Stimulated activated CD8-positive, alpha-beta memory T cell treated with anti-CD3 and anti-CD28 coated beads, Interleukin-12 subunit alpha, Interleukin-12 subunit beta, amount 100 ng/mL, for 1 hour (primary cell): ENCODE results near the gene GNAI3.

Experiments
- DNase-seq: peaks from one replicate; pipeline ENCODE4 v3.0.0-alpha.2; 2020; ENCODE audit warnings: low read depth

Gene GNAI3

GRCh38 chr1:109527098-109527811 is 21.2 kb upstream of the GNAI3 start:
- DNase-seq: no peak

DNA sequence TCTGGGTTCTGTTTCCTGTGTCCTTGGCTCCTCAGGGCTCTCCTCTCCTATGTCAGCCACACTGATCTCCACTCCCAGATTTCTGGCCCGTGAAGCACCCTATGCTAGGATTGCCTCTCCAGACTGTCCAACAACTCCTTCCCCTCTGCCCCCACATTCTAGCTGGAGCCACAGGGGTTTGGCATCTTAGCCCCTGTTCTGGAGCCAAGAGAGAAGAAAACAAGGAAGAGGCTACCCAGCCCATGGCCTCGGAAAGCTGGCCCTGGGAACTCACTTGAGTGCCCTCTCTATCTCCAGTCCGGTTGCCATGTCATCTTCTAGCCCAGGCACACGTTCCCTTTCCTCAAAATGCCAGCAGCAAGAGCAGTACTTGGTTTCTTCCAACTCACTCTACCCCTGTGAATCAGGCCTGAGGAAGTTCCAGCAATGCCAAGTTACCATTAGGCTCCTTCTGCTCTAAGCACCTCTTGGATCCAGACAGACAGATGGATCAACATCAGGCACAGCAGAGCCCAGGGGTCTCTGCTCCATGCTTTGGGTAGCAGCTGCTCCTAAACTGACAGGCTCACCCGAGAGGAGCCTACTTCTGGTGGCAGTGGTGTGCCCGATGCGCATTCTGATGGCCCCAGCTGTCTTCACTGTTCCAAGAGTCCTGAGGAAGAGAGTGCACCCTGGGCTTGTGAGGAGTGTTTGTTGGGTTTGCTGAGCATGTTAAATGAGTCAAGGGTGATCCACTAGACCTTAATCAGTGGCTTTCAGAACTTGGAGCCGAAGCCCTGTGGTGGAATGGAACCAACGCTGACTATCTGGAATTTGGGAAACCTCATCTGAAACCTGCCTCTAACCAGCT is 20.3 kb upstream of the GNAI3 start:
- DNase-seq: no peak

GRCh38 chr1:109528712-109529111 is 19.7 kb upstream of the GNAI3 start:
- no peak for DNase-seq

- DNase-seq: no peak
Measured at GRCh38 chr1:109529881-109530456, 18.4 kb upstream of the GNAI3 start.

DNA sequence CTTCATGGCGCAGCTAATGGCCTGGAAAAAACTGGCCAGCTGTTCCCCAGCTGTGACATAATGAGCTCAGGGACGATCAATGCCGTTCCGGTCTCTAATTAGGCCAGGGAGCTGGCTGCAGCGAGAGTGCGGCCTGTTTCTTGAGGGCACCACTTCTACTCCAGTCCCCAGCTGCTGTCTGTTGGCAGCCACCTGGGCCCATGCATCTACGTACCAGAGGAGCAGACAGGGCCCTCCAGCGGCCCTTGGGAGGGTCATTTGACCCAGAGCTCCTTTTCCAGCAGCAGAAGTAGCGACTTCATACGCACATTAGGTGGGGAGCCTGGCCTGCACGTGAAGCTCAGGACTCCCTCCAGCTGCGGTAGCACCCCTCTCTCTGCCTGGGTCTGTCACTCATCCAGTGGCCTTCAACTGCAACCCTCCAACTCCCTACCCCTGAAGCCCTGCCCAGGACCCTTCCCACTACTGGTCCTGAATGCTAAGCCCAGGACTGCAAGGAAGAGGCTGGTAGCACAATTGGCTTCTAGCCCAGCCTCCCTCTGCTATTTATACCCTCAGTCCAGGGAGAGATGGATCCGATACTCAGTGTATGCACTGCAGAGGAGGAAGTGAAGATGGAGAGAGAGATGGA is 17.8 kb upstream of the GNAI3 start:
- no peak for DNase-seq

GRCh38 chr1:109531380-109531779 is 17.0 kb upstream of the GNAI3 start:
- DNase-seq: no peak

GRCh38 chr1:109531826-109532364 is 16.5 kb upstream of the GNAI3 start:
- DNase-seq: no peak

GRCh38 chr1:109532365-109533136 is 15.9 kb upstream of the GNAI3 start:
- DNase-seq: peak; percentile 91

- no peak for DNase-seq
Measured at GRCh38 chr1:109534307-109534858, 14.0 kb upstream of the GNAI3 start.

GRCh38 chr1:109535481-109535880 is 12.9 kb upstream of the GNAI3 start:
- no peak for DNase-seq

DNA sequence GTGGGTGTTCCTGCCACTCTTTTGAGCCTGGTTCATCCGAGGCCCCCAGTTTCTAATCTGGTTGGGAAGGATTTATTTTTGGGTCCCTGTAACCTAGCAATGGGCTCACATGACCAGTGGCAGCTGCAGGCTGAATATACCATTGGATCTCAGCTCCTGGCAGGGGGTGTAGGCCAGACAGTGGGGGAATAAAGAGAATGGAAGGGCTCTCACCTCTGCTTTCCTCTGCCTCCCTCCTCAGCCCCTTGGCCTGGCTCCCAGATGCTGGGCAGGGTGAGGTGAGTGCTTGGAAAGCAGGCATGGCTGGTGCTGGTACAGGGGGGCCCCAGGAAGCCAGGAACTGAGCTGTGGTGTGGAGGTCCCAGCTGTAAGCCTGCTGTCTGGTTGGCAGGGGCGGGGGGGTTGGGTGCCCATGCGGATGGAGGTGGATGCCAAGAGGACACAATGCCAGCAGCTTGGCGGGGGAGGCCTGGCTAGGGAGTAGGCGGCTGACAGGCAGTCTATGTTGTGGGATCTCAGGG is 12.4 kb upstream of the GNAI3 start:
- no peak for DNase-seq

DNA sequence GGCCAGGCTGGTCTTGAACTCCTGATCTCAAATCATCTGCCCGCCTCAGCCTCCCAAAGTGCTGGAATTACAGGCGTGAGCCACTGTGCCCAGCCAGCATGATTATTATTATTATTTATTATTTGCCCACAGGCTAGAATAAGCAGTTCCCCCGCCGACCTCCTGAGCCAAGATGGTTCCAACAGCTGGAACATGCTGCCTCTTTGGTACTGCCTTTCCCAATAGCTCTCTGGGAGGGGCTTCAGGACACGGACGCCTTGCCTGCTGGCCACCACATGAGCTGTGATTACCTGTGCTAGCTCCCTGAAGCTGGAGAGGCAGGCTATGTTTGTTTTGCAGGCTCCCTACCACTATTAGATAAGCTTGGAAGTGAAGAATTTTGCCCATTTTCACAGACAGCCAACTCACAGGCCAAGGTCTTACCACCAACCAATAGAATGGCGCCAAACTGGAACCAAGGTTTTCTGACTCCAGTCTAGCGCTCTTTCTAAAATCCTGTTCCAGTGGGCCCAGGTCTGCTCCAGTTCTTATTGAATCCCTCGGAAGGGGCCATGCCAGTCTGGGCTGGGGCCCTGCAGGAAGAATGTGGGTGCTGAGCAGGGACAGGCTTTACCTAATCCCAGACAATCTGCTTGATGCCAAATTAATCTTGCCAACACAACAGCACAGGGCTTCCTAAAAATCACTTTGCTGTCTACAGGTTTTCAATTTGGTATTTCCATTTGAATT is 10.8 kb upstream of the GNAI3 start:
- no peak for DNase-seq

DNA sequence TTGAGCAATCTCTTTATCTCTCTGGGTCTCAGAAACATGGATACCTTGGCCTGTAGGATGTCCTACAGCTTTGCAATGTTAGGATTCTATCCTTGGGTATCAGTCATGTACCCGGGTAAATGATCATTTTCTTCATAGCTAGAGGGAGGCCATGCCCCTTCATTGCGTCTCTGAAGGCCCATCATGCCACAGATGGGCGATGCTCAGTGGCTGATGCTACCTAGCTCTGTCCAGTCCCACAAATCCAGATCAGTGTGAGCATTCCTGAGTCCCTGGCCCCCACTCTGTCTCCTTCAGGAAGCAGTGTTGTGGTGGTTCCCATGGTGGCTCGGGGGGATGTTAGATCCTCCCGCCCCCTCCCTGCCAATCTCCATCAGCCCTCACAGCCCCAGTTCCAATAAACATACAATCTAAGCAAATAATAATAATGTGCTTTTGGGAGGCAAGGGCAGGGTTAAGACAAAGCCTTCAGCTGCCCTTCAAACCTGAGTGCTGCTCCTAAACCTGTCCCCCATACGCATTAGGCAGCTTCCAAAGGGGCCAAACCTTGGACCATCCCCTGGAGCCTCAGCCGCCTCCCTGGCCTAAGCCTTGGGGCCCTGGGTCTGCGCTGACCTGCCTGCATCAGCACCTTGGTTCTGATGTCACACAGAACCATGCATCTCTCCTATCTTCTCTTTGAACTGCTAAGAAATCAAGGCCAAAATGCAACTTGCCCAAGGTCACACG is 9.4 kb upstream of the GNAI3 start:
- DNase-seq: no peak

GRCh38 chr1:109539676-109540075 is 8.7 kb upstream of the GNAI3 start, which contains the start of gene GPR61:
GPR61 (plus strand) TSS chr1:109539872; CDS start chr1:109543023, 3,151 bp downstream.
- DNase-seq: no peak

DNA sequence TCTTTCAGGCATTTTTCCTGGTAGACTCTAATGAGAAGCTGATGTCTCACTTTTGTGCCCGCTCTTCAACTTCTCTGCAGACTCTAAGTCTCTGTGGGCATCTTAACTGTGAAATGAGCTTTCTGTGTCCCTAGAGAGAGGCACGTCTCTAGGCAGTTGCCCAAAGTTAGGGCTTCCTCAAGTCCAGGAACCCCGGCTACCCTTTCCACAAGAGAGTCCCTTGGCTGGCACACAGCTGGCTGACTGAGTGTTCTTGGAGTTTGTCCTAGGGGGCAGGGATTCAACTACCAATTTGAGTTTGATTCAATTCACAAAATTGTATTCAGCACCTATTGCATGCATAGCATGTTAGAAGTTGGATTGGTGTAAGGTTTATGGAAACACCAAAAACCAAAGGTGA is 7.3 kb upstream of the GNAI3 start:
- no peak for DNase-seq

DNA sequence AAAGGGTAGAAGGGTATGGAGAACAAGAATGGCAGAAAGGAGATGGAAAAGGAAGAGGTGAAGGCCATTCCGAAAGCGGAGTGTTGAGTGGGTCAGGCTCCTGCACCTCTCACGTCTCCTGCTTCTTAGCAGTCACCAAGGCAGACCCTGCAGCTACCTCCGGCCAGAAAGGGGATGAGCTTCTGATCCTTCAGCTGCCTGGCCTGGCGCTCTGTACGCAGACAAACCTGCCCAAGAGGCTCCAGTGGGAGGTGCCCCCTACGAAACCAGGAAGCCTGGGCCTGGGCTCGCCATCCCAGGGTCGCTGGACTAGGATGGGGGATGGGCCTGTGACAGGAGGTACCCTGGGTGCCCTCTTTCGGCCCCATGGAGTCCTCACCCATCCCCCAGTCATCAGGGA is 5.8 kb upstream of the GNAI3 start:
- no peak for DNase-seq

GRCh38 chr1:109543283-109543987 is 5.0 kb upstream of the GNAI3 start:
- DNase-seq: no peak

- no peak for DNase-seq
Measured at GRCh38 chr1:109543988-109544735, 4.3 kb upstream of the GNAI3 start.
